Neural cell (in vitro differentiated cells): Measurements from ENCODE around the gene GGCX. TPM values are rescaled to one million over a fixed set of nuclear protein-coding genes. Genes with fewer than 3 reads are reported as not detected.

Source experiments
- H2AFZ ChIP-seq: fragments of 200-600, 300-800 bp; sonication (generic), shearing (Covaris generic); 2 replicates; pipeline ENCODE4 v1.6.0; 2014; ENCODE audit warnings: low read depth, mild to moderate bottlenecking, antibody characterized with exemption, low read length, moderate library complexity
- H3F3A ChIP-seq: fragments of 200-600 bp; shearing (Covaris generic); 2 replicates; pipeline ENCODE4 v1.6.1; 2016; ENCODE audit warnings: mild to moderate bottlenecking, moderate library complexity, mixed read lengths, antibody characterized with exemption, low read length; ENCODE audit not compliant: insufficient read depth, poor library complexity, severe bottlenecking
- H3K27ac ChIP-seq: fragments of 200-600, 300-800 bp; sonication (generic), shearing (Covaris generic); 2 replicates; pipeline ENCODE4 v1.5.1; 2014; ENCODE audit warnings: mild to moderate bottlenecking, low read length, moderate library complexity
- H3K27me3 ChIP-seq: fragments of 300-800, 200-600 bp; sonication (generic), shearing (Covaris generic); 2 replicates; pipeline ENCODE4 v1.6.0; 2014; ENCODE audit warnings: mild to moderate bottlenecking, low read depth, low read length, moderate library complexity; ENCODE audit not compliant: insufficient read depth
- H3K36me3 ChIP-seq: fragments of 300-800, 200-600 bp; sonication (generic), shearing (Covaris generic); 2 replicates; pipeline ENCODE4 v1.5.1; 2014; ENCODE audit warnings: mild to moderate bottlenecking, antibody characterized with exemption, low read length, moderate library complexity; ENCODE audit not compliant: insufficient read depth
- H3K4me2 ChIP-seq: fragments of 300-800, 200-600 bp; sonication (generic), shearing (Covaris generic); 2 replicates; pipeline ENCODE4 v1.6.0; 2014; ENCODE audit warnings: mild to moderate bottlenecking, low read length
- H3K4me3 ChIP-seq: fragments of 300-800, 200-600 bp; sonication (generic), shearing (Covaris generic); 2 replicates; pipeline ENCODE4 v1.5.1; 2014; ENCODE audit warnings: mild to moderate bottlenecking, low read length, moderate library complexity
- H3K79me2 ChIP-seq: fragments of 200-600 bp; shearing (Covaris generic); replicated peaks from 2 replicates; pipeline ENCODE4 v1.6.0; 2014; ENCODE audit warnings: mild to moderate bottlenecking, low read length, moderate library complexity; ENCODE audit not compliant: insufficient read depth
- H3K9ac ChIP-seq: fragments of 300-800, 200-600 bp; sonication (generic), shearing (Covaris generic); 2 replicates; pipeline ENCODE4 v1.6.1; 2016; ENCODE audit warnings: mild to moderate bottlenecking, low read length, mixed read lengths
- H3K9me2 ChIP-seq: fragments of 200-600 bp; shearing (Covaris generic); 2 replicates; pipeline ENCODE4 v1.6.1; 2016; ENCODE audit warnings: mild to moderate bottlenecking, low read length, mixed read lengths; ENCODE audit not compliant: insufficient read depth
- H3K9me3 ChIP-seq: fragments of 200-600, 300-800 bp; sonication (generic), shearing (Covaris generic); 2 replicates; pipeline ENCODE4 v1.6.1; 2016; ENCODE audit warnings: mild to moderate bottlenecking, mixed run types, low read length, moderate library complexity, mixed read lengths
- H4K20me1 ChIP-seq: fragments of 200-600 bp; shearing (Covaris generic); 2 replicates; pipeline ENCODE4 v1.6.1; 2016; ENCODE audit warnings: mild to moderate bottlenecking, mixed run types; ENCODE audit not compliant: insufficient read depth
- EP300 ChIP-seq: fragments of 450-650 bp; conservative IDR thresholded peaks from 2 replicates; pipeline ENCODE4 v1.6.1; 2014; ENCODE audit warnings: antibody characterized with exemption, mild to moderate bottlenecking, moderate library complexity; ENCODE audit not compliant: poor library complexity, severe bottlenecking
- EZH2 ChIP-seq: fragments of 200-600, 300-800 bp; shearing (Covaris generic), sonication (generic); IDR thresholded peaks from 2 replicates; pipeline ENCODE4 v1.6.1; 2014; ENCODE audit warnings: antibody characterized with exemption, low read length, borderline replicate concordance, mild to moderate bottlenecking; ENCODE audit not compliant: insufficient read depth, poor library complexity, severe bottlenecking
- MXI1 ChIP-seq: fragments of 450-650 bp; conservative IDR thresholded peaks from 2 replicates; pipeline ENCODE4 v1.6.1; 2014; ENCODE audit warnings: antibody characterized with exemption, mild to moderate bottlenecking; ENCODE audit not compliant: poor library complexity, severe bottlenecking
- POLR2AphosphoS5 ChIP-seq: IDR thresholded peaks from 2 replicates; pipeline ENCODE4 v1.6.1; 2012
- RAD21 ChIP-seq: fragments of 450-650 bp; conservative IDR thresholded peaks from 2 replicates; pipeline ENCODE4 v1.6.1; 2014; ENCODE audit warnings: antibody characterized with exemption, mild to moderate bottlenecking, moderate library complexity
- SMC3 ChIP-seq: fragments of 450-650 bp; conservative IDR thresholded peaks from 2 replicates; pipeline ENCODE4 v1.6.1; 2014; ENCODE audit warnings: antibody characterized with exemption, mild to moderate bottlenecking, moderate library complexity; ENCODE audit not compliant: poor library complexity
- TAF1 ChIP-seq: IDR thresholded peaks from 2 replicates; pipeline ENCODE4 v1.6.1; 2012; ENCODE audit warnings: low read depth
- polyA plus RNA-seq: library from polyadenylated mRNA; depleted of rRNA; stranded (reverse); fragments of >200 nt; gene quantifications from 2 replicates; pipeline ENCODE4 v1.2.3, GENCODE V29; 2014
- small RNA-seq, 3 experiments: library from RNA; depleted of rRNA; stranded (forward); fragments of <200 nt; gene quantifications; one replicate each; pipeline ENCODE3, GENCODE V24; 2012
- TF ChIP-seq, protein P1 (sequence below): fragments of 450-650 bp; IDR thresholded peaks from 2 replicates; pipeline ENCODE4 v1.5.1; 2014; ENCODE audit warnings: antibody characterized with exemption, mild to moderate bottlenecking, moderate library complexity; ENCODE audit not compliant: poor library complexity, severe bottlenecking
- TF ChIP-seq, protein P2 (sequence below): IDR thresholded peaks from 2 replicates; pipeline ENCODE4 v1.6.1; 2012; ENCODE audit warnings: borderline replicate concordance

Gene GGCX
- polyA plus RNA-seq, 1 donor from 2014 or later, result 41.4 TPM

GRCh38 chr2:85496436-85496835 is 64.9 kb downstream of the GGCX start:
- no peak overlapping the region for H3K4me3 ChIP-seq
- H3K27me3 ChIP-seq, result no peaks in the 10 kb centered on the region
- H3K9me2 ChIP-seq, result no peaks in the 10 kb centered on the region
- H3K9ac ChIP-seq, result no peak overlapping the region
- H3K79me2 ChIP-seq, result no peaks in the 10 kb centered on the region
- TF ChIP-seq MXI1 (no peak), TAF1 (no peak), EP300 (no peak), POLR2AphosphoS5 (no peak), SMC3 (no peak), RAD21 (no peak), EZH2 (no peak)
- TF ChIP-seq, protein P1, sequence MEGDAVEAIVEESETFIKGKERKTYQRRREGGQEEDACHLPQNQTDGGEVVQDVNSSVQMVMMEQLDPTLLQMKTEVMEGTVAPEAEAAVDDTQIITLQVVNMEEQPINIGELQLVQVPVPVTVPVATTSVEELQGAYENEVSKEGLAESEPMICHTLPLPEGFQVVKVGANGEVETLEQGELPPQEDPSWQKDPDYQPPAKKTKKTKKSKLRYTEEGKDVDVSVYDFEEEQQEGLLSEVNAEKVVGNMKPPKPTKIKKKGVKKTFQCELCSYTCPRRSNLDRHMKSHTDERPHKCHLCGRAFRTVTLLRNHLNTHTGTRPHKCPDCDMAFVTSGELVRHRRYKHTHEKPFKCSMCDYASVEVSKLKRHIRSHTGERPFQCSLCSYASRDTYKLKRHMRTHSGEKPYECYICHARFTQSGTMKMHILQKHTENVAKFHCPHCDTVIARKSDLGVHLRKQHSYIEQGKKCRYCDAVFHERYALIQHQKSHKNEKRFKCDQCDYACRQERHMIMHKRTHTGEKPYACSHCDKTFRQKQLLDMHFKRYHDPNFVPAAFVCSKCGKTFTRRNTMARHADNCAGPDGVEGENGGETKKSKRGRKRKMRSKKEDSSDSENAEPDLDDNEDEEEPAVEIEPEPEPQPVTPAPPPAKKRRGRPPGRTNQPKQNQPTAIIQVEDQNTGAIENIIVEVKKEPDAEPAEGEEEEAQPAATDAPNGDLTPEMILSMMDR, result no peak
- TF ChIP-seq, protein P2, sequence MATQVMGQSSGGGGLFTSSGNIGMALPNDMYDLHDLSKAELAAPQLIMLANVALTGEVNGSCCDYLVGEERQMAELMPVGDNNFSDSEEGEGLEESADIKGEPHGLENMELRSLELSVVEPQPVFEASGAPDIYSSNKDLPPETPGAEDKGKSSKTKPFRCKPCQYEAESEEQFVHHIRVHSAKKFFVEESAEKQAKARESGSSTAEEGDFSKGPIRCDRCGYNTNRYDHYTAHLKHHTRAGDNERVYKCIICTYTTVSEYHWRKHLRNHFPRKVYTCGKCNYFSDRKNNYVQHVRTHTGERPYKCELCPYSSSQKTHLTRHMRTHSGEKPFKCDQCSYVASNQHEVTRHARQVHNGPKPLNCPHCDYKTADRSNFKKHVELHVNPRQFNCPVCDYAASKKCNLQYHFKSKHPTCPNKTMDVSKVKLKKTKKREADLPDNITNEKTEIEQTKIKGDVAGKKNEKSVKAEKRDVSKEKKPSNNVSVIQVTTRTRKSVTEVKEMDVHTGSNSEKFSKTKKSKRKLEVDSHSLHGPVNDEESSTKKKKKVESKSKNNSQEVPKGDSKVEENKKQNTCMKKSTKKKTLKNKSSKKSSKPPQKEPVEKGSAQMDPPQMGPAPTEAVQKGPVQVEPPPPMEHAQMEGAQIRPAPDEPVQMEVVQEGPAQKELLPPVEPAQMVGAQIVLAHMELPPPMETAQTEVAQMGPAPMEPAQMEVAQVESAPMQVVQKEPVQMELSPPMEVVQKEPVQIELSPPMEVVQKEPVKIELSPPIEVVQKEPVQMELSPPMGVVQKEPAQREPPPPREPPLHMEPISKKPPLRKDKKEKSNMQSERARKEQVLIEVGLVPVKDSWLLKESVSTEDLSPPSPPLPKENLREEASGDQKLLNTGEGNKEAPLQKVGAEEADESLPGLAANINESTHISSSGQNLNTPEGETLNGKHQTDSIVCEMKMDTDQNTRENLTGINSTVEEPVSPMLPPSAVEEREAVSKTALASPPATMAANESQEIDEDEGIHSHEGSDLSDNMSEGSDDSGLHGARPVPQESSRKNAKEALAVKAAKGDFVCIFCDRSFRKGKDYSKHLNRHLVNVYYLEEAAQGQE, result no peak
- H3K9me3 ChIP-seq, result no peaks in the 10 kb centered on the region
- H3K36me3 ChIP-seq, result no peaks in the 10 kb centered on the region
- no peak overlapping the region for H3K27ac ChIP-seq
- H3F3A ChIP-seq, result no peaks in the 10 kb centered on the region
- no peaks in the 10 kb centered on the region for H4K20me1 ChIP-seq
- H3K4me2 ChIP-seq, result no peak overlapping the region
- H2AFZ ChIP-seq, result no peak overlapping the region

Small RNAs within 50 kb of the gene (small RNA-seq; reads per million reads assigned to genes)
- 0 to 0.41 (median 0.03) reads per million in 3 experiments for gene RN7SL126P

Other genes with a start within 250 kb of the GGCX start
- gene TGOLN2, start 233.5 kb downstream of the GGCX start, polyA plus RNA-seq, result 22.7 and 29.4 TPM in 2 replicates
- 10.9 and 13.3 TPM in 2 replicates for gene RETSAT, start 207.0 kb downstream of the GGCX start, polyA plus RNA-seq
- 39.7 and 52.6 TPM in 2 replicates for gene ELMOD3, start 206.7 kb downstream of the GGCX start, polyA plus RNA-seq
- not detected in 2 replicates for gene CAPG, start 151.1 kb downstream of the GGCX start, polyA plus RNA-seq
- not detected in 2 replicates for gene SH2D6, start 142.8 kb downstream of the GGCX start, polyA plus RNA-seq
- gene MAT2A, start 22.3 kb downstream of the GGCX start, polyA plus RNA-seq, result 230 and 233 TPM in 2 replicates
- gene VAMP8, start 16.1 kb upstream of the GGCX start, polyA plus RNA-seq, result not detected in 2 replicates
- gene VAMP5, start 22.9 kb upstream of the GGCX start, polyA plus RNA-seq, result not detected in 2 replicates
- gene RNF181, start 34.3 kb upstream of the GGCX start, polyA plus RNA-seq, result 296 and 330 TPM in 2 replicates
- gene TMEM150A, start 41.2 kb upstream of the GGCX start, polyA plus RNA-seq, result 8.4 and 9.4 TPM in 2 replicates
- 28.0 and 42.6 TPM in 2 replicates for gene C2orf68, start 50.6 kb upstream of the GGCX start, polyA plus RNA-seq
- 77.6 and 89.9 TPM in 2 replicates for gene USP39, start 54.7 kb upstream of the GGCX start, polyA plus RNA-seq
- gene SFTPB, start 106.7 kb upstream of the GGCX start, polyA plus RNA-seq, result not detected in 2 replicates
- not detected in 2 replicates for gene GNLY, start 132.9 kb upstream of the GGCX start, polyA plus RNA-seq
- gene ATOH8, start 192.5 kb upstream of the GGCX start, polyA plus RNA-seq, result 0.92 and 1.6 TPM in 2 replicates